SJSA1 (cell line): Measurements from ENCODE around the gene DLL1. TPM values are rescaled to one million over a fixed set of nuclear protein-coding genes. Genes with fewer than 3 reads are reported as not detected.

Source experiments
- DNase-seq, 2 experiments: peaks; one replicate each; pipeline ENCODE4 v3.0.0-alpha.2; 2015 to 2020; ENCODE audit warnings: low spot score in 2 of 2, low read depth in 1 of 2
- H3K27ac ChIP-seq: fragments of 250-450 bp; sonication (Bioruptor Pico); 2 replicates; pipeline ENCODE4 v1.5.1; 2020; ENCODE audit warnings: mild to moderate bottlenecking, moderate library complexity
- H3K27me3 ChIP-seq: fragments of 250-450 bp; sonication (Bioruptor Pico); replicated peaks from 2 replicates; pipeline ENCODE4 v1.5.1; 2020; ENCODE audit warnings: mild to moderate bottlenecking, moderate library complexity
- H3K36me3 ChIP-seq: fragments of 250-450 bp; sonication (Bioruptor Pico); 2 replicates; pipeline ENCODE4 v1.5.1; 2020; ENCODE audit warnings: mild to moderate bottlenecking
- H3K4me1 ChIP-seq: fragments of 250-450 bp; sonication (Bioruptor Pico); replicated peaks from 2 replicates; pipeline ENCODE4 v1.6.1; 2021; ENCODE audit warnings: mild to moderate bottlenecking
- H3K4me3 ChIP-seq: fragments of 250-450 bp; sonication (Bioruptor Pico); 2 replicates; pipeline ENCODE4 v1.5.1; 2020; ENCODE audit warnings: mild to moderate bottlenecking
- H3K9me3 ChIP-seq: fragments of 250-450 bp; sonication (Bioruptor Pico); replicated peaks from 2 replicates; pipeline ENCODE4 v1.5.1; 2020; ENCODE audit warnings: mild to moderate bottlenecking
- total RNA-seq: library from RNA; depleted of rRNA; stranded (reverse); fragments of >200 nt; shearing (Covaris generic); gene quantifications from 2 replicates; pipeline ENCODE4 v1.2.3, GENCODE V29; 2014; rRNA removed

Gene DLL1
- total RNA-seq, 1 experiment from 2014 or later = 0.03 TPM

GRCh38 chr6:170238741-170239565 is 51.9 kb downstream of the DLL1 start:
- Histone ChIP-seq H3K4me3 (no peak overlapping the region), H3K27ac (no peak overlapping the region), H3K9me3 (no peaks in the 10 kb centered on the region), H3K4me1 (no peaks in the 10 kb centered on the region), H3K27me3 (no peaks in the 10 kb centered on the region), H3K36me3 (no peaks in the 10 kb centered on the region)
- DNase-seq = no peak

- no peaks in the 10 kb centered on the region for H3K4me1 ChIP-seq
- no peak overlapping the region for H3K27ac ChIP-seq
- H3K9me3 ChIP-seq = no peaks in the 10 kb centered on the region
- no peaks in the 10 kb centered on the region for H3K27me3 ChIP-seq
- DNase-seq = no peak
- H3K36me3 ChIP-seq = no peaks in the 10 kb centered on the region
- H3K4me3 ChIP-seq = no peak overlapping the region
Measured at GRCh38 chr6:170237999-170238740, 52.7 kb downstream of the DLL1 start.

GRCh38 chr6:170236131-170236836 is 54.6 kb downstream of the DLL1 start:
- Histone ChIP-seq H3K27me3 (no peaks in the 10 kb centered on the region), H3K4me1 (no peaks in the 10 kb centered on the region), H3K4me3 (no peak overlapping the region), H3K36me3 (no peaks in the 10 kb centered on the region), H3K27ac (no peak overlapping the region), H3K9me3 (no peaks in the 10 kb centered on the region)
- no peak for DNase-seq

- Histone ChIP-seq H3K27ac (no peak overlapping the region), H3K9me3 (no peaks in the 10 kb centered on the region), H3K36me3 (no peaks in the 10 kb centered on the region), H3K4me3 (no peak overlapping the region), H3K27me3 (no peaks in the 10 kb centered on the region), H3K4me1 (no peaks in the 10 kb centered on the region)
- no peak for DNase-seq
Measured at GRCh38 chr6:170235391-170236125, 55.3 kb downstream of the DLL1 start.

- Histone ChIP-seq H3K27me3 (no peaks in the 10 kb centered on the region), H3K4me1 (no peaks in the 10 kb centered on the region), H3K9me3 (no peaks in the 10 kb centered on the region), H3K4me3 (no peak overlapping the region), H3K36me3 (no peaks in the 10 kb centered on the region), H3K27ac (no peak overlapping the region)
- DNase-seq = no peak
Measured at GRCh38 chr6:170234419-170234818, 56.5 kb downstream of the DLL1 start.

GRCh38 chr6:170233286-170234205 is 57.3 kb downstream of the DLL1 start:
- Histone ChIP-seq H3K4me3 (no peak overlapping the region), H3K27me3 (no peaks in the 10 kb centered on the region), H3K36me3 (no peaks in the 10 kb centered on the region)

More at GRCh38 chr6:170233286-170234205, 57.3 kb downstream of the DLL1 start:
- Histone ChIP-seq H3K4me1 (no peaks in the 10 kb centered on the region), H3K27ac (no peak overlapping the region), H3K9me3 (no peaks in the 10 kb centered on the region)
- no peak for DNase-seq

Other genes with a start within 250 kb of the DLL1 start
- 11.7 and 15.0 TPM in 2 replicates for gene FAM120B, start 15.7 kb upstream of the DLL1 start, total RNA-seq